Loucy (cell line): ENCODE measurements around the gene MAPKAP1.

Source experiments
- H2AFZ ChIP-seq: fragments of 200-600 bp; sonication (generic); 2 replicates; pipeline ENCODE4 v1.6.0; 2016; ENCODE audit warnings: antibody characterized with exemption, mild to moderate bottlenecking, low read length, moderate library complexity
- H3F3A ChIP-seq: fragments of 200-600 bp; 2 replicates; pipeline ENCODE4 v1.6.0; 2016; ENCODE audit warnings: antibody characterized with exemption, low read depth, mild to moderate bottlenecking
- H3K27me3 ChIP-seq: fragments of 200-600 bp; sonication (generic); 2 replicates; pipeline ENCODE4 v1.6.1; 2014; ENCODE audit warnings: low read length, mild to moderate bottlenecking; ENCODE audit not compliant: insufficient read depth, poor library complexity, severe bottlenecking
- H3K36me3 ChIP-seq: fragments of 200-600 bp; sonication (generic); 2 replicates; pipeline ENCODE4 v1.6.1; 2016; ENCODE audit warnings: low read length; ENCODE audit not compliant: insufficient read depth
- H3K4me1 ChIP-seq: fragments of 200-600 bp; sonication (generic); 2 replicates; pipeline ENCODE4 v1.5.1; 2014; ENCODE audit warnings: low read length, mild to moderate bottlenecking; ENCODE audit not compliant: insufficient read depth, poor library complexity, severe bottlenecking
- H3K4me2 ChIP-seq: fragments of 200-600 bp; sonication (generic); 2 replicates; pipeline ENCODE4 v1.6.0; 2014; ENCODE audit warnings: antibody characterized with exemption, low read length, low read depth, mild to moderate bottlenecking; ENCODE audit not compliant: poor library complexity, severe bottlenecking
- H3K4me3 ChIP-seq: fragments of 200-600 bp; sonication (generic); 2 replicates; pipeline ENCODE4 v1.5.1; 2014; ENCODE audit warnings: low read length, mild to moderate bottlenecking, mixed read lengths; ENCODE audit not compliant: poor library complexity, severe bottlenecking
- H3K79me2 ChIP-seq: fragments of 200-600 bp; sonication (generic); 2 replicates; pipeline ENCODE4 v1.6.1; 2014; ENCODE audit warnings: low read length; ENCODE audit not compliant: insufficient read depth
- H3K9ac ChIP-seq: fragments of 200-600 bp; sonication (generic); 2 replicates; pipeline ENCODE4 v1.6.0; 2014; ENCODE audit warnings: mild to moderate bottlenecking, low read depth, low read length, moderate library complexity; ENCODE audit not compliant: poor library complexity, severe bottlenecking
- H3K9me2 ChIP-seq: fragments of 200-600 bp; sonication (generic); replicated peaks from 2 replicates; pipeline ENCODE4 v1.6.1; 2016; ENCODE audit warnings: low read depth, low read length, mixed read lengths
- H3K9me3 ChIP-seq: fragments of 200-600 bp; sonication (generic); 2 replicates; pipeline ENCODE4 v1.6.1; 2014; ENCODE audit warnings: mild to moderate bottlenecking, antibody characterized with exemption, low read length, low read depth; ENCODE audit not compliant: insufficient read depth
- H4K20me1 ChIP-seq: fragments of 200-600 bp; sonication (generic); 2 replicates; pipeline ENCODE4 v1.6.0; 2014; ENCODE audit warnings: antibody characterized with exemption, low read length, mild to moderate bottlenecking; ENCODE audit not compliant: insufficient read depth, poor library complexity, severe bottlenecking
- CTCF ChIP-seq: fragments of 200-600 bp; sonication (generic); conservative IDR thresholded peaks from 2 replicates; pipeline ENCODE4 v1.5.1; 2014; ENCODE audit warnings: mild to moderate bottlenecking, antibody characterized with exemption, low read length
- EZH2phosphoT487 ChIP-seq: fragments of 200-600 bp; IDR thresholded peaks from 2 replicates; pipeline ENCODE4 v1.6.1; 2018; ENCODE audit warnings: antibody characterized with exemption, mild to moderate bottlenecking, moderate library complexity, borderline replicate concordance

The MAPKAP1 gene

GRCh38 chr9:125739436-125739835, 32.4 kb upstream of the MAPKAP1 start:
- H3K79me2 ChIP-seq = no peaks in the 10 kb centered on the region
- H3K9ac ChIP-seq = no peak overlapping the region
- H3K9me3 ChIP-seq = no peaks in the 10 kb centered on the region
- H3K4me2 ChIP-seq = no peak overlapping the region
- no peak for TF ChIP-seq CTCF
- no peak for TF ChIP-seq EZH2phosphoT487
- no peaks in the 10 kb centered on the region for H3K9me2 ChIP-seq
- no peaks in the 10 kb centered on the region for H3K36me3 ChIP-seq
- no peaks in the 10 kb centered on the region for H3F3A ChIP-seq
- H2AFZ ChIP-seq = no peak overlapping the region
- H3K27me3 ChIP-seq = no peaks in the 10 kb centered on the region
- H3K4me1 ChIP-seq = no peaks in the 10 kb centered on the region
- H3K4me3 ChIP-seq = no peak overlapping the region
- H4K20me1 ChIP-seq = no peaks in the 10 kb centered on the region

GRCh38 chr9:125732562-125732961, 25.6 kb upstream of the MAPKAP1 start:
- Histone ChIP-seq H3K9me2 (no peaks in the 10 kb centered on the region), H3K27me3 (no peaks in the 10 kb centered on the region), H3K36me3 (no peaks in the 10 kb centered on the region), H3K9ac (no peak overlapping the region), H3K79me2 (no peaks in the 10 kb centered on the region), H4K20me1 (no peaks in the 10 kb centered on the region), H3K4me1 (no peaks in the 10 kb centered on the region), H2AFZ (no peak overlapping the region), H3F3A (no peaks in the 10 kb centered on the region), H3K4me2 (no peak overlapping the region), H3K4me3 (no peak overlapping the region), H3K9me3 (no peaks in the 10 kb centered on the region)
- TF ChIP-seq EZH2phosphoT487 (no peak), CTCF (no peak)

DNA sequence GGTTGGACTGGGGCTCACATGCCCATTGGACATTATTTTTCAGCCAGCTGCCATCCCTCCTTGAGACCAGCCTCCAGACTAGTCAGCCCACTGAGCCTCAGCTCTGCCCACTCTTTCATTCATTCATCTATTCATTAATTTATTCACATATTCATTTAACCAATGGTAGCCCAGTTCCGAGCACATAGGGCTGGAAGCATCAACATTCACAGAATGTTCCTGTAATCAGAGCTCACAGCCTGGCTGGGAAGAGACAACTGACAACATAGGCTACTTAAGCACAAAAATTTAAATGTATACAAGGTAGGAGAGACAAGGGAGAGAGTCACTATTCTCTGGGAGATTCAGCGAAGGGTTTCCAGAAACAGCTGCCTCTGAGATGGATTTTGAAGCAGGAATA, 23.2 kb upstream of the MAPKAP1 start:
- Histone ChIP-seq H3K9ac (no peak overlapping the region), H3K9me3 (no peaks in the 10 kb centered on the region), H3K4me2 (no peak overlapping the region), H3K79me2 (no peaks in the 10 kb centered on the region), H4K20me1 (no peaks in the 10 kb centered on the region), H3K36me3 (no peaks in the 10 kb centered on the region), H3K27me3 (no peaks in the 10 kb centered on the region), H3K4me1 (no peaks in the 10 kb centered on the region), H3K4me3 (no peak overlapping the region), H2AFZ (no peak overlapping the region), H3K9me2 (no peaks in the 10 kb centered on the region), H3F3A (no peaks in the 10 kb centered on the region)
- TF ChIP-seq EZH2phosphoT487 (no peak), CTCF (no peak)
